Peyer's patch (tissue), 4 donors: ENCODE results near the gene CDC25A.

ENCODE experiments used
- POLR2A ChIP-seq, 2 donors: fragments of 450-650 bp; IDR thresholded peaks; one replicate each; pipeline ENCODE4 v1.5.1; 2017; ENCODE audit warnings: antibody characterized with exemption in 2 of 2, mild to moderate bottlenecking in 2 of 2, moderate library complexity in 2 of 2
- TF ChIP-seq, protein P1 (sequence below), 6 experiments: fragments of 450-650 bp in 4 of 6; fragments of 200-600 bp in 2 of 6; sonication (generic) in 1 of 6; IDR thresholded peaks; one replicate each; pipeline ENCODE4 v1.5.1; 2017 to 2019; ENCODE audit warnings: antibody characterized with exemption in 6 of 6, mild to moderate bottlenecking in 3 of 6, moderate library complexity in 1 of 6

DNA sequence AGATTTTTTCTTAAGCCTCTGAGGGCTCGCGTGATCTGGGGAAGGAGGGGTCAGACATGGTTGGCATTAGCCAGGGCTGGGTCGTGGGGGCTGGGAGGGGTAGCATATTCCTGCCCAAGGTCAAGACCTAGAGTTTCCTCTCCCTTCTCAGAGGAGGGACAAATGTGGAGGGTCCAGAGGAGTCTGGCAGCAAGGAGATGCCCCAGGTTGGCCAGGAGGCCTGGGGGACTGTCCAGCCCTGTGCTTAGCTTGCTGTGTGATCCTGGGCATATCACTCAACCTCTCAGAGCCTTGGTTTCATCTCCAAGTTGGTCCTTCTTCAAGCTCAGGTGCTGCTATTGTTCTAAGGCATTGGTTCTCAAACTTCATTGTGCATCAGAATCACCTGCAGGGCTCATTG, 26.0 kb upstream of the CDC25A start:
- TF ChIP-seq, protein P1, sequence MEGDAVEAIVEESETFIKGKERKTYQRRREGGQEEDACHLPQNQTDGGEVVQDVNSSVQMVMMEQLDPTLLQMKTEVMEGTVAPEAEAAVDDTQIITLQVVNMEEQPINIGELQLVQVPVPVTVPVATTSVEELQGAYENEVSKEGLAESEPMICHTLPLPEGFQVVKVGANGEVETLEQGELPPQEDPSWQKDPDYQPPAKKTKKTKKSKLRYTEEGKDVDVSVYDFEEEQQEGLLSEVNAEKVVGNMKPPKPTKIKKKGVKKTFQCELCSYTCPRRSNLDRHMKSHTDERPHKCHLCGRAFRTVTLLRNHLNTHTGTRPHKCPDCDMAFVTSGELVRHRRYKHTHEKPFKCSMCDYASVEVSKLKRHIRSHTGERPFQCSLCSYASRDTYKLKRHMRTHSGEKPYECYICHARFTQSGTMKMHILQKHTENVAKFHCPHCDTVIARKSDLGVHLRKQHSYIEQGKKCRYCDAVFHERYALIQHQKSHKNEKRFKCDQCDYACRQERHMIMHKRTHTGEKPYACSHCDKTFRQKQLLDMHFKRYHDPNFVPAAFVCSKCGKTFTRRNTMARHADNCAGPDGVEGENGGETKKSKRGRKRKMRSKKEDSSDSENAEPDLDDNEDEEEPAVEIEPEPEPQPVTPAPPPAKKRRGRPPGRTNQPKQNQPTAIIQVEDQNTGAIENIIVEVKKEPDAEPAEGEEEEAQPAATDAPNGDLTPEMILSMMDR (IDR thresholded peaks at IDR 0.05): no peak
- TF ChIP-seq POLR2A (IDR thresholded peaks at IDR 0.05): no peak
